HG02759 (cell line): ENCODE data around the gene NPM3.

Source experiments
- ATAC-seq: cut with Tn5 transposase; IDR thresholded peaks from one replicate; pipeline ENCODE4 v1.9.1; 2021; ENCODE audit warnings: mild to moderate bottlenecking, moderate library complexity; ENCODE audit not compliant: unreplicated experiment

The NPM3 gene

GRCh38 chr10:101775273-101776160 is 7.7 kb downstream of the NPM3 start, which contains the start of gene FGF8:
TSS of gene FGF8 (minus strand) at chr10:101776114. CDS start at chr10:101775900, 214 bp downstream.
- ATAC-seq = no peak

- ATAC-seq = no peak
Observed at GRCh38 chr10:101774589-101775272, 8.5 kb downstream of the NPM3 start.

- ATAC-seq = no peak
Observed at GRCh38 chr10:101773923-101774588, 9.2 kb downstream of the NPM3 start.

GRCh38 chr10:101772895-101773761 is 10.1 kb downstream of the NPM3 start:
- no peak for ATAC-seq

GRCh38 chr10:101772017-101772894 is 11.0 kb downstream of the NPM3 start:
- no peak for ATAC-seq

GRCh38 chr10:101771380-101771779 is 11.9 kb downstream of the NPM3 start:
- no peak for ATAC-seq

- no peak for ATAC-seq
Observed at GRCh38 chr10:101770331-101771215, 12.7 kb downstream of the NPM3 start.

GRCh38 chr10:101769541-101770180 is 13.6 kb downstream of the NPM3 start:
- no peak for ATAC-seq

- no peak for ATAC-seq
Observed at GRCh38 chr10:101768791-101769170, 14.5 kb downstream of the NPM3 start.

- no peak for ATAC-seq
Observed at GRCh38 chr10:101767966-101768790, 15.1 kb downstream of the NPM3 start.

GRCh38 chr10:101767600-101767945 is 15.7 kb downstream of the NPM3 start:
- ATAC-seq = no peak

- ATAC-seq = no peak
Observed at GRCh38 chr10:101766753-101767599, 16.3 kb downstream of the NPM3 start.

- no peak for ATAC-seq
Observed at GRCh38 chr10:101766306-101766705, 16.9 kb downstream of the NPM3 start.

- ATAC-seq = no peak
Observed at GRCh38 chr10:101763141-101763846, 20.0 kb downstream of the NPM3 start.

GRCh38 chr10:101762736-101763135 is 20.5 kb downstream of the NPM3 start:
- no peak for ATAC-seq

- ATAC-seq = no peak
Observed at GRCh38 chr10:101761226-101761625, 22.0 kb downstream of the NPM3 start.
